Astrocyte of the cerebellum (primary cell): ENCODE measurements around the gene SLC22A9.

ENCODE experiments used
- DNase-seq: peaks from one replicate; pipeline ENCODE4 v3.0.0-alpha.2; 2011; ENCODE audit warnings: low read depth
- H3K4me3 ChIP-seq: 2 replicates; pipeline ENCODE4 v1.5.1; 2011; ENCODE audit warnings: mild to moderate bottlenecking, low read depth, low read length, moderate library complexity
- in situ Hi-C: cut with HindIII; loops from 2 replicates; pipeline ENCODE4 v1.10.0; 2017; ENCODE audit warnings: low sequenced_read_pairs
- TF ChIP-seq, protein P1 (sequence below): IDR thresholded peaks from 2 replicates; pipeline ENCODE4 v1.5.1; 2012; ENCODE audit warnings: low read length, low read depth, moderate library complexity, mild to moderate bottlenecking; ENCODE audit errors: missing control alignments

SLC22A9 gene

DNA sequence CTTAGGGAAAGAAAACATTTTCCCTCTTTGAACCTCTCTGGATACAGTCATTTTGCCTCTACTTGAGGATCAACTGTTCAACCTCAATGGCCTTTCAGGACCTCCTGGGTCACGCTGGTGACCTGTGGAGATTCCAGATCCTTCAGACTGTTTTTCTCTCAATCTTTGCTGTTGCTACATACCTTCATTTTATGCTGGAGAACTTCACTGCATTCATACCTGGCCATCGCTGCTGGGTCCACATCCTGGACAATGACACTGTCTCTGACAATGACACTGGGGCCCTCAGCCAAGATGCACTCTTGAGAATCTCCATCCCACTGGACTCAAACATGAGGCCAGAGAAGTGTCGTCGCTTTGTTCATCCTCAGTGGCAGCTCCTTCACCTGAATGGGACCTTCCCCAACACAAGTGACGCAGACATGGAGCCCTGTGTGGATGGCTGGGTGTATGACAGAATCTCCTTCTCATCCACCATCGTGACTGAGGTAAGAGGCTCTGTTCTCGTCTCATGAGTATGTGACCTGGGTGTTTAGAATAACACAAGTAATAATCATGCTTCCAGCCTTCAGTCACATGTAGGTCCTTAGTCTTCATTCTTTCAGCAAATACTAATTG is 495 bp downstream of the SLC22A9 start:
- no peak for DNase-seq

DNA sequence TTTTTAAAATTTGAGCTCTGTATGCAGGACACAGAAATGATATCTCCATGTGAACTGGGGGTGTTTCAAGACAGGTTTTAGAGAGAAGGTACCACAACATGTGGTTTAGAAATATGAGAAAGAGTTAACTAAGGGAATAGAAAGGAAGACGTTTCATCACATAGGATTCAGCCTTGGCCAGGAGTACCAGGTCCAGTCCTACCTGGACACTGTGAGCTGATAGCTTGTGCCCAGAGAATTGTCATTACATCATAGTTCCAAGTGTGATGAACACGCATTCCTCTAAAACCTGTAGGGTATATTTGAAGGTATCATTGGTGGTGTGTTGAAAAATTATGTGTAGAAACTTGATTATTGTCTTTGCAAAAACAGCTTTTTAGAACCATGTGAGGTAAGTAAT is 1.8 kb downstream of the SLC22A9 start:
- no peak overlapping the region for H3K4me3 ChIP-seq
- TF ChIP-seq, protein P1, sequence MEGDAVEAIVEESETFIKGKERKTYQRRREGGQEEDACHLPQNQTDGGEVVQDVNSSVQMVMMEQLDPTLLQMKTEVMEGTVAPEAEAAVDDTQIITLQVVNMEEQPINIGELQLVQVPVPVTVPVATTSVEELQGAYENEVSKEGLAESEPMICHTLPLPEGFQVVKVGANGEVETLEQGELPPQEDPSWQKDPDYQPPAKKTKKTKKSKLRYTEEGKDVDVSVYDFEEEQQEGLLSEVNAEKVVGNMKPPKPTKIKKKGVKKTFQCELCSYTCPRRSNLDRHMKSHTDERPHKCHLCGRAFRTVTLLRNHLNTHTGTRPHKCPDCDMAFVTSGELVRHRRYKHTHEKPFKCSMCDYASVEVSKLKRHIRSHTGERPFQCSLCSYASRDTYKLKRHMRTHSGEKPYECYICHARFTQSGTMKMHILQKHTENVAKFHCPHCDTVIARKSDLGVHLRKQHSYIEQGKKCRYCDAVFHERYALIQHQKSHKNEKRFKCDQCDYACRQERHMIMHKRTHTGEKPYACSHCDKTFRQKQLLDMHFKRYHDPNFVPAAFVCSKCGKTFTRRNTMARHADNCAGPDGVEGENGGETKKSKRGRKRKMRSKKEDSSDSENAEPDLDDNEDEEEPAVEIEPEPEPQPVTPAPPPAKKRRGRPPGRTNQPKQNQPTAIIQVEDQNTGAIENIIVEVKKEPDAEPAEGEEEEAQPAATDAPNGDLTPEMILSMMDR = no peak
- DNase-seq = no peak
- in situ Hi-C loops = no loop called here

More for the DNA sequence above, 495 bp downstream of the SLC22A9 start:
- no peak overlapping the region for H3K4me3 ChIP-seq
- TF ChIP-seq, protein P1 = no peak
- in situ Hi-C loops = no loop called here

DNA sequence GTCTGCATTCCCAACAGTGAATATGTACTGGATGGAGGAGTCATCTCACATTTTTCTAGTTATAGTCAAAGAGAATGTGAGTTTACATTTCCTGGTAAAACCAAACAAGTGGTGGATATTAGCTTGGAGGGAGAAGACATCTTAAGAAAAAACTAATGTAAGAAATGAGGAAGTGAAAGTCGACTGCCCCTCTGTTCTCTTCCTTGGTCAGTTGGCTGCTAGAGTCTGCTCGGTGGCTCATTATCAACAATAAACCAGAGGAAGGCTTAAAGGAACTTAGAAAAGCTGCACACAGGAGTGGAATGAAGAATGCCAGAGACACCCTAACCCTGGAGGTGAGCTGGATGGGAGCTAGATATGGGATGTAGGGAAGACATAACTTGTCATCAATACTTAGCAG is 5.8 kb downstream of the SLC22A9 start:
- TF ChIP-seq, protein P1 = no peak
- H3K4me3 ChIP-seq = no peak overlapping the region
- no peak for DNase-seq
- in situ Hi-C loops = no loop called here

DNA sequence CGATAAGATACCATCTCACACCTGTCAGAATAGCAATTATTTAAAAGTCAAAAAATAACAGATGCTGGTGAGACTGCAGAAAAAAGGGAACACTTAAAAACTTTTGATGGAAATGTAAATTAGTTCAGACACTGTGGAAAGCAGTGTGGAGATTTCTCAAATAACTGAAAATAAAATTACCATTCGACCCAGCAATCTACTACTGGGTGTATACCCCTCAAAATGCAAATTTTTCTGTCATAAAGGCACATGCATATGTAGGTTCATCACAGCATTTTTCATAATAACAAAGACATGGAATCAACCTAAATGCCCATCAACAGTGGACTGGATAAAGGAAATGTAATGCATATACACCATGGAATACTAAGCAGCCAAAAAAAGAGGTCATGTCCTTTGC is 10.5 kb downstream of the SLC22A9 start:
- no peak overlapping the region for H3K4me3 ChIP-seq
- TF ChIP-seq, protein P1 = no peak

DNA sequence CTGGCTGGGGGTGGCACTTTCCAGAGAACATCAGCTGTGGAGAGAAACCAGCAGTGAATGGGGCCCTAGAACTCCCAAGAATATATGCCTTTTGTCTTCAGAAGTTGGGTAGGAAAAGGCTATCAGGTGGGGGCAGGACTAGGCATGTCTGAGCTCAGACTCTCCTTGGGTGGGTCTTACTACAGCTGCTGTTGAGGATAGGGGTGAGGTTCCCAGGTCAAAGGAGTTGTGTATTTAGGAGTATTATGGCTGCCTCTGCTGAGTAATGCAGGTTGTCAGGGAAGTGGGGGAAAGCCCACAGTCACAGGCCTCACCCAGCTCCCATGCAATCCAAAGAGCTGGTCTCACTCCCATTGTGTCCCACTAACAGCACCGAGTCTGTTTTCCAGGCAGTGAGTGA is 26.1 kb downstream of the SLC22A9 start:
- no peak for DNase-seq
- in situ Hi-C loops = no loop called here
- no peak overlapping the region for H3K4me3 ChIP-seq
- TF ChIP-seq, protein P1 = no peak

More for the DNA sequence above, 10.5 kb downstream of the SLC22A9 start:
- no peak for DNase-seq
- in situ Hi-C loops = loop anchor here (10.0 kb wide), 1 partner anchor 65 kb away; no protein-coding TSS in a partner anchor

DNA sequence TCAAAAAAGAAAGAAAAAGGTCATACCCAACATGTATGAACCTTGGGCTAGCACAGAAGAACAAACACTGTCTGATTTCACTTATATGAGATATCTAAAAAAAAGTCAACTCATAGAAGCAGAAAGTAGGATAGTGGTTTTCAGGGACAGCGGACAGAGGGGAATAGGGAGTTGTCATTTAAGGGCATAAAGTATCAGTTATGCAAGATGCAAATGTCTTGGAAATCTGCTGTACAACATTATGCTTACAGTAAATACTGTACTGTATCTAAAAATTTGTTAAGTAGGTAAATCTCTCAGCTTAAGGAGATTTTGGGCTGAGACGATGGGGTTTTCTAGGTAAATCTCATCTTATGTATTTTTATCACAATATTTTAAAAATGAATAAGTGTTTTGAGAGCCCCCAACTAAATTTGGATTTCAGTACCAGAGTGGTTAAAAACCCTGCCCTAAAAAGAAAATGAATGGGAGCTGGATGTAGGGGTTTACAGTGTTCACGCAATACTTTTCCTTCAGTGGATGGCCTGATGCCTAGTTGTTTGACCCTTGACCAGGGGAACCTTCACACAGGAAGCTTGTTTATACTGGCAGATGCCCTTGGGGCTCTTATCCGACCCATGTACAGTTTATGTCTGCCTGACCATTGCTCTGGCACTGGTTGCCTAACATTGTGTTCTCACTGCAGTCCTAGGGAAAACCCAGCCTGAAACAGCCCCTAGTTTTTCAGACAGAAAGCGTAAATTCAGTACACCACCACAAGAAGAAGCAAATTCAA is 34.8 kb downstream of the SLC22A9 start:
- no peak overlapping the region for H3K4me3 ChIP-seq
- in situ Hi-C loops = no loop called here
- TF ChIP-seq, protein P1 = no peak
- no peak for DNase-seq
